HG03025 (cell line): ENCODE results near the gene PLEKHA5.

Source experiments
- ATAC-seq: cut with Tn5 transposase; IDR thresholded peaks from one replicate; pipeline ENCODE4 v1.9.1; 2021; ENCODE audit warnings: mild to moderate bottlenecking, moderate library complexity; ENCODE audit not compliant: unreplicated experiment, low FRiP score

Gene PLEKHA5

DNA sequence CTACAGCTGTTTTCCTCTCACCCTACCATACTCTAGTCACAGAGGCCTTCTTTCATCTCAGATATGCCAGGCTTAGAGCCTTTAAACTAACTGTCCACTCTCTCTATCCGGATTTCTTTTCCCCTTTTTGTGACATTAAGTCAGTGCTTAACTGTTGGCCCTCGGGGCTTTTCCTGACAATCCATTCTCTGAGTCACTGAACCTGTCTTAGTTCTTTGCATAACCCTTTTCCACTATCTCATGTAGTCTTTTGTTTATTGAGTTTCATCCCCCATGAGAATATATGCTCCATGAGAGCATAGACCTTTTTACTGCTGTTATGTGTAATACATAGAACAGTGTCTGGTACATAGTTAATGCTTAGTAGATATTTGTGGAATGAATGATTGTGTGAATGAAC lies 68.7 kb downstream of the PLEKHA5 start:
- no peak for ATAC-seq

DNA sequence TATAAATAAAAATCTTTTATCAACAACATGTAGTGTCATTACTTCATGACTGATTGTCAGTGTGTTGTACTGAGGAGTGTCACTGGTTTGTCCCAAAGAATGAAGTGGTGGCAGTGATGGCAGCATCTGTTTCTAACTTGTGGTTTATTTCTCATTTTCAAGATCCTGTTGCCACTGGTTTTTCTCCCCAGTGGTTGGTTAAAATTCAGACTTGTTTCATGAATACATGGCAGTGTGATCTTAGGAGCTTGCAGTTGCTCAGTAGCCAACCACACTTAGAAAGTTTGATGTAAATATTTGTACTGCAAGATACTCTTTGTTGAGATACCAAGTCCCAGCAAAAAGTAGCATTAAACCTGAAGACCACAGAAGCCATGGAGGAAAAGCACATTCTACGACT lies 69.8 kb downstream of the PLEKHA5 start:
- no peak for ATAC-seq

DNA sequence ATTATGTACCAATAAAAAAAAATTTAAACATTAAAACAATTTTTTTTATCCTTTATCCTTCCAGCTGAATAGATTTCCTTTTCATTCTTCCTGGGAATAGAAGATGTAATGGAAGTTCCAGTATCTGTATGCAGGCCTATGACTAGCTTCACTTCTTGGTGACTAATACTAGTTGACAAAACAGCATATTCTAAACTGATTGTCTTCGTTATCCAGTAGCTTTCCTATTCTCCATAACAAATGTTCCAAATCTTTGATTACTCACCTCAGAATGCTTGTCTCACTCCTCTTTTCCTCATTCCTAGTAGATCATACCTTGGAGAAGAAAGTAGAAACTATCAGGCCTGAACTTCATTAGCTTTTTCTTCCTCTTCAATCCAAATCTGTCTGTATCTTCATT lies 70.7 kb downstream of the PLEKHA5 start:
- no peak for ATAC-seq

DNA sequence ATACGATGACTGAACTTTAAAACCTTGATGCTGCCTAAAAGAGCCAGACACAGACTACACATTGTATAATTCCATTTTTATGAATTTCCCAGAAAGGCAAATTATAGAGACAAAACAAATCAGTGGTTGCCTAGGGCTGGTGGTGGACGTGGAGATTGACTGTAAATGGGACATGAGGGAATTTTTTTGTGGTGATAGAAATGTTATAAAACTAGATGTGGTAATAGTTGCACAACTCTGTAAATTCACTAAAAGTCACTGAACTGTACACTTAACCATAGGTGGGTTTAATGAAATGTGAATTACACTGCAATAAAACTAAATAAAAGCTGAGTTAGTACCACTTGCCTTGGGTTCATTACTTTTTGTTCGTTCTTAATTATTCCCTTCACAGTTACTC lies 72.1 kb downstream of the PLEKHA5 start:
- ATAC-seq, result no peak

DNA sequence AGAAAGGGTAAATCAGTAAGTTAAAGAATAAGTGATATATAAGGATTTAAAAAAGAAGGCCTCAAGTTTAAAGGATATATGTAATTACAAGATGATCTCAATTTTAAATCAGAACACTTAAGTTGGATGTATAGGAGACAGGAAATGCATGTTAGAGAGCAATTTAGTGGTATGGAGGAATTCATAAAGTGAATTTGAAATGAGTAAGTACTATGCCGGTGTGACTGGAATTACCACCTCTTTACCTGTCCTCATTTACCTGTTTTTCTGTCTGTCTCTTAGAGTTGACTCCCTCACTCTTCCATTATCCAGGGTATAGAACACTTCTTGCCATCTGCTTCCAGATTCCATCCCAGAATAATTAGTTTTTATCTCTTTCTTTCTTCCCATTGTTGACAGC lies 73.5 kb downstream of the PLEKHA5 start:
- no peak for ATAC-seq

DNA sequence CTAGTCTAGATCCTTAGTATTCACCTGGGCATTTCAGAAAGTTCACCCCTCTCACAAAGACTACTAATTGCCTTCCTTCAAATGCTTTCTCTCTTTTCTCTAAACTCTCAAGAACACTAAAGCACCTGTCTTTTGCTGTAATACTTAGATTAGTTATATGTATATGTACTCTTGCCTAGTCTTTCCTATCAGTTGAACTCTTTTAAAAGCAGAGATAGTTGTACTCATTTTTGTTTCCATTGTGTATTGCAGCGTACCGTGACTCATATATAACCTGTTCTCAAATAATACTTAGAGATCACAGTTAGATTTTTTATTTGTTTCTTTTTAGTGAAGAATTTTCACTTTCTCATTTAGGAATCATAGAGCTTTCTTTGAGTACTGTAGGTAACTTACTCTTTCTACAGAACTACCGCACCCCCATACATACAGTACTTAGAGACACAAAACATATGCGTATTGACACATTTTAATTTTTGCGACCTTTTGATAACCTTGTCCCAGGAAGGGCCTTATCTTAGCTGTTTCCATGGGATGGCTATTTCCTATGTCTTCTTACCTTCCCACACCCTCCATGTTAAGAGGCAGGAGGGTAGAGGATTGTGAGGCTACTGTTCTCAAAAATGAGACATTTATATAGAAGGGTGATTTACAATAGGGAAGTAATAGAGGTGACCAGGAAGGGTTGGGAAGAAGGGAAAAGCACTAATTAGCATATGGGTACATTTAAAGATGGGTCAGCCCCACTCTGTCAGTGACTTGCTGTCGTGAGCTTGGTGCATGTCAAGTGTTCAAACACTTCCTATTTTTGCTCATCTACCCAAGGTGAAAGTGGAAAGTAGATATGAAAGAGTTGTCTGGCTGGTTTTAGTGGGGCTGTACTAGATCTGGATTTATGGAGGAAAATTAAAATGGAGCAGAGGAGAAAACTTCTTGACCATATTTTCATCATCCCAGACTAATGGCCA lies 74.3 kb downstream of the PLEKHA5 start:
- no peak for ATAC-seq

DNA sequence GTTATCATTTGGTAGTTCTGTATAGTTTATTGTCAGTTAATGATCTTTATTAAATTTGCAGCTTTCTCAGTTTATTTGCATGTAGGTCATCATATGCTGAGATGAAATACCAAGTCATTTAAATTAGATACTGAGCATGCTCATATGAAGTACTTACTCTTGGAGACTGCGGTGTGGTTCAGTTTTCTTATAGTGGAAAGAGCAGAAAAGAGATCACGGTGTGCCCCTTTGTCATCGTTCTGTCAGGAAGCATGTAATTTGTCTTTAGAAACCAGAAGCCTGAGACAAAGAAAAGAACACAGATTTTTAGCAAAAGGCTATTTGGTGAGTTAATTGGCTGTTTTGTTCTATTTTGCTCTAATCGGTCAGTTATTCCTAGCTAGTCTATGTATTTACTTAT lies 75.6 kb downstream of the PLEKHA5 start:
- no peak for ATAC-seq

DNA sequence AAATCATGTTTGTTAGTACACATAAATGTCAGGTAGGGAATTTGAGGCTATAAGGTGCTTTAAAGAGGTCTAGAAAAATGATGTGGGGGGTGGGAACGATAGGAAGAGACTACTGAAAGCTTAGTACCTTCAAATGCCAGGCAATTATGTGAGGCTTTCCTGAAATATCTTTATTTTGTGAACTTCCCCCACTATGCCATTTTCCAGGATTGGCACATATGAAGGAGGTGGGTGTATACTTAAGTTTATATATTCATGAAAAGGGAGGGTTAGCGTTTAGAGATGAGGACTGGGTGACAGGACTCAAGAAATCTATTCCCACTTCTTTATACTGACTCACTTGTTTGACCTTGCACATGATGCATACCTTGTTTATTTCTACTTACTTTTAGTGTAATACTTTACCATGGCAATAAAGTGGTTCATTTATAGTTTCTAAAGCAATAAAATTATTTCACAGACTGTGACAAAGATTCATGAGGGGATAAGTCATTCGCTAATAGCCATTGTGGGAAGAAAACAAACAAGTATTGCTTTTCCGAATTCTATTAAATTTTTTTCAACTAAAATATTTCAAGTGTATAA lies 77.1 kb downstream of the PLEKHA5 start:
- ATAC-seq, result no peak

DNA sequence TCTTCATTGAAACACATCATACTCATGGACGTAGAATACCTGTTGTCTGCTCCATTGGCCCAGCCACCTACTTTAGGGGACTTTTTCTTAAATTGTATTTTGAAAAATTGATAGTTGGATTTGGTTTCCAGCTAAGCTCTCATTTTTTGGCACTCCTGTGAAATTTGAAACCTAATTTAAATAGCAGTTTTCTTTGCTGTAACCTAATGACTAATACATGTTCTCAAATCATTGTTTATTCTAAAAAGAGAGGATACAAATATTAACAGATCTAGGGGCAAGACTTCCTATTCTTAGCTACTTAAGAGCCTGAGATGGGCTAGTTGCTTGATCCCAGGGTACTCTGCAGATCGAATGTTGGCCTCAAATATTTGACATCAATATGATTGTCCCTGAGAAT lies 78.9 kb downstream of the PLEKHA5 start:
- ATAC-seq, result no peak

DNA sequence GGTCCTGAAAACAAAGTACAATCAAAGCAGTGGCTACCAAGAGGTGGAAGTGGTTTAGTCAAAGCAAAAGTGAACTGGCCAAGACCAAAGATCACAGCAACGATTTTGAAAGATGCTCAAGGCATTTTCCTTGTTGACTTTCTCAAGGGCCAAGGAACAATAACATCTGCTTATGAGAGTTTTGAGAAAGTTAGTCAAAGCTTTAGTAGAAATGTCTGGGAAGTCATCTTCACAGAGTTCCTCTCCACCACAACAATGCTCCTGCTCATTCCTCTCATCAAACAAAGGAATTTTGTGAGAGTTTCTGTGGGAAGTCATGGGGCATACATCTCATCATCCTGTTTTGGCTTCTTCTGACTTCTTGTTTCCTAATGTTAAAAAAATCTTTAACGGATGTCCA lies 80.1 kb downstream of the PLEKHA5 start:
- no peak for ATAC-seq

DNA sequence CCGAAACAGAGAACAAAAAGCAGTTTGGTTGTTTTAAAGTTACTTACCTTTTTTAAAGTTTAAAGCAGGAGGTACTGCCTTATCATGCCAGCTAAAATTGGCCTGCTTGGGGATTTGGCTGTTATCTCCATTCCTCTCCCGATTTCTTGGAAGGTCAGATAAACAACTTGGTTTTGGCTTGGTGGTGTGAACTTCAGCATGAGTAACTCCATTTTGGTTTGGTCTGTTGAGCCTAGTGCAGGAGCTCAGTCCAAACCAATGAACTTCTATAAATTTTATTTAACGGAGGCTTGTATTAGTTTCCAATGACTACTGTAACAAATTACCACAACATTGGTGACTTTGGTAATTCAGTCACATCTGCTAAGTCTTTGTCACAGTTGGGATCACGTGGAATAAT lies 82.3 kb downstream of the PLEKHA5 start:
- no peak for ATAC-seq

DNA sequence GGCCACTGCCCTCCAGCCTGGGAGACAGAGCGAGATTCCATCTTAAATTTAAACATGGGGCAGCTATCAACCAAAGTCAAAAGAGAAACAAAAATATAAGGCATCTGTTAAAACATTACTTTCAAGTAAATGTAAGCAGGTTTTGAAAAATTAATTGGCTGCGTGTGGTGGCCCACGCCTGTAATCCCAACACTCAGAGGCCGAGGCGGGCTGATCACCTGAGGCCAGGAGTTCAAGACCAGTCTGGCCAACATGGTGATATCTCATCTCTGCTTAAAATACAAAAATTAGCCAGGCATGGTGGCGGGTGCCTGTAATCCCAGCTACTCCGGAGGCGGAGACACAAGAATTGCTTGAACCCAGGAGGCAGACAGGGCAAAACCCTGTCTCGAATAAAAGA lies 82.7 kb downstream of the PLEKHA5 start:
- no peak for ATAC-seq

DNA sequence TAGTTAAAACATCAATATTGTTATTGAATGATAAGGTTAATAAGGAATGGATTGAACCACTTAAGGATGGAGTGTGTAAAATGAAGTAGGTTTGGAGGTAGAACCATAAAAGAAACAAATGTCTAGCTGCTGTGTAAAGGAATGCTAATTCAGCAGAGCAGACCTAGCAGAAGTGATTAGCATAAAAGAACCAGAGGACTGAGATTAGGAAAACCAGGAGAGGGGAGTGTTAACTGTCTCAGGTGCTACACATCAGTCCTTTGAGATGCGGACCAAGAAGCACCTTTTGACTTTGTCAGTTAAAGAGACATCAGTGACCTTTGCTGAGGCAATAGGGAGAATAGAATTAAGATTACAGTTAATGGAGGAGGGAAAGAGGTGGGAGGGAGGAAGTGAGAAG lies 84.5 kb downstream of the PLEKHA5 start:
- no peak for ATAC-seq

DNA sequence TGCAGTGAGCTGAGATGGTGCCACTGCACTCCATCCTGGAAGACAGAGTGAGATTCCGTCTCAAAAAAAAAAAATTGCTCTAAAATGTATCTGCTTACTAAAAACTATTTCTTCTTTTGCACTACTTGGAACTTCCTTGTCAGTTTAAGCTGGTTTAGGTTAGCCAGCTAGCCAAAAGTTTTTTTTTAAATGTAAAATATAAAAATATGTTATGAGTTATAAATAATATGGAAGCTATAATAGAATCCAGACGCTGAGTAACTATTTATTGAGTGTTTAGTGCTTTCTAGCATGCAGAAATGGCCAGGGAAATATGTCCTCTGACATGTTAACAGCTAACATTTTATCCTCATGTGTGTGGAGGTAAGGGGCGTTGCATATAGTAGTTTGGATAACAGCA lies 85.6 kb downstream of the PLEKHA5 start:
- no peak for ATAC-seq

DNA sequence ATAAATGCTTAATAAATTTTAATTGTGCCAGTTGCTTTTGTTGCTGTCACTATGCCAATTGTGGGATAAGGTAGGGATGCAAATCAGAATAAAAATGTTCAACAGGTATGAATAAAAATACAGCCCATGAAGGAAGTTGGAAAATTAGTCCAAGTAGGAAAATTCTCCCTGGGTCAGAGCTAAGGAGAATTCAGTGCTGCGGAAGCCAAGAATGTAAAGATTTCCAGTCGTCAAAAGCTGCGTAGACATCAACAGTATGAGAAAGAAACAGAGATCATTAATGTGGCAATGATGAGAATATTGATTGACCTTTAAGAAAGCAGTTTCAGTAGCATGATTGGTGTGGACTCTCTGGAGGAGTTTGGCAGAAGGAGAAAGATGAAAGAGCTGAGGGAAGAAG lies 87.9 kb downstream of the PLEKHA5 start:
- ATAC-seq, result no peak

DNA sequence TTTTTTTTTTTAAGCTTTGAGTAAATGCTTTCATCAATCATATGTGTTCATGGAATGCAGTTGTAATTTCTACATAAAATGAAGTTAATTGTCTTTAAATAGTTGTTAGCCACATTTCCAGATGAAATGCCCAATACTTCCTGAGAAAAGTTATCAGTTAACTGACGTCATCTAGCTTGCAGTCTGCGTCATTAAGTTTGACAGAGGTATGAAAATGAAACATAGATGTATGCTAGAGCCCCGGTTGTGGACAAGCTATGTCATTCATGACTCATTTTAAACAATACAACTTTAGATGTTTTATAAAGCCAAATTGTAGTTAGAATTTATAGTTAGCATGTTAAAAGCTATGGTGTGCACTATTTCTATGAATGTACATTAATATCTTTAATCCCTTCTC lies 90.7 kb downstream of the PLEKHA5 start:
- ATAC-seq, result no peak

DNA sequence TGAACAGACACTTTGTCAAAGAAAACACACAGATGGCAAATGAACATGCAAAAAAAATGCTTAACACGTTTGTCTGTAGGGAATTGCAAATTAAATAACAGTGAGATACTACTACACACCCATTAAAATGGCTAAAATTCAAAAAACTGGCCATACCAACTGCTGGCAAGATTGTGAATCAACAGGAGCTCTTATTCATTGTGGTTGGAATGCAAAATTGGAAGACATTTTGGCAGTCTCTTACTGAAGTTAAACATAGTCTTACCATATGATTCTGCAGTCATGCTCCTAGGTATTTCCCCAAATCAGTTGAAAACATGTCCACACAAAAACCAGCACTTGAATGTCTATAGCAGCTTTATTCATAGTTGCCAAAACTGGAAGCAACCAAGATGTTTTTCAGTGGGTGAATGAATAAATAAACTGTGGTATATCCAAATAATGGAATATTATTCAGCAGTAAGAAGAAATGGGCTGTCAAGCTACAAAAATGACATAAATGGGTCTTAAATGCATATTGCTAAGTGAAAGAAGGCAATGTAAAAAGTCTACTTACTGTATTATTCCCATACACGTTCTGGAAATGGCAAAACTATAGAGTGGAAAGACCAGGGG lies 91.4 kb downstream of the PLEKHA5 start:
- no peak for ATAC-seq

DNA sequence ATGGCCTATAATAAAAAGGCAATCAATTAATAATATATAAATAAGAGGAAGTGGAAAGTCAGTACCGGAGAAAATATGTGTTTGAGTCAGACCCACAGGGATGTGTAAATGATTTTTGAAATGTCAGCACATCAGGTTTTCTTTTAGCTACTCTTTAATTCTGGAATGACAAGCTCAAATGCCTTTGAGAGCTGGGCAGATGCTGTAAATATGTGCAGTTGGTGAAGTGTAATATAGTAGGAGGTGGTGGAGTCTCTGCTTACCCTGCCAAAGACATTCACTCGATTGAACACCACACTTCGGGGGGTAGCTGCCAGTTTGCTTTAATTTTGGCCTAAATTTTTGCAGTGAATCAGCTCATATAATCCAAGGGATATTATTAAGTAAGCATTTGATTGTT lies 93.0 kb downstream of the PLEKHA5 start:
- no peak for ATAC-seq

DNA sequence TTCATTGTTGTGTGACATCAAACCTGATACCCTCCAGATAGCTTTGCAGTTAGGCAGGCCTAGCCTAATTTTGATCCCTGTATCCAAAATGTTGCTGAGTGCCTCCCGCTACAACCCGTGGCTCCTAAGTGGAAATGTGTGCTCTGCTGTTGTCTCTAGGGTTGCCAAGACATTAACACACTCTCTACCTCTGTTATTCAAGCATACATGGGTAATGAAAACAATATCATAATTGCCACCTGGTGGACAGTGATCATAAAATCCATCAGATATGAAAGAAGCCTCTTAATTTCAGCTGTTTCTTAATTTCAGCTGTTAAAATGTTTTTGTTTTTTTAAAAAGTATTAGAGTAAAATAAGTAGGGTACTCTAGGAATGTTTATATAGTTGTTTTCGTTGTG lies 93.5 kb downstream of the PLEKHA5 start:
- ATAC-seq, result no peak

DNA sequence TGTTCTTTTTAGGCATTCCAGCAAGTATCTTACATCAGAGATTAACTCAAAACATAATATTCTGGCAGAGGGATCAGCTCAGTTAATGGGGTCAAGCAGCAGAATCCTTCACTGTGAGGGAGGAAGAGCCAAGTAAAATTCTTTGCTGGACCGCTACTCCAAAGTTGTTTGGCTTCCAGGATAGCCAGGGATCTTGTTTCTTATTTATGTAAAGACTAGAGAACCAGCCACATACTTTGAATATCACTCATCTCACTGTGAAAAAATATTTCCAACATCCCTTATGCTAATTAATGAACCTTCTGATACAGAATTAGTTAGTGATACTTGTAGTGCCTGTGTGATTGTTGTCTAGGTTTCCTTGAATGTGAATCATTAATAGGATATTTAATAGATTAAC lies 94.2 kb downstream of the PLEKHA5 start:
- no peak for ATAC-seq

DNA sequence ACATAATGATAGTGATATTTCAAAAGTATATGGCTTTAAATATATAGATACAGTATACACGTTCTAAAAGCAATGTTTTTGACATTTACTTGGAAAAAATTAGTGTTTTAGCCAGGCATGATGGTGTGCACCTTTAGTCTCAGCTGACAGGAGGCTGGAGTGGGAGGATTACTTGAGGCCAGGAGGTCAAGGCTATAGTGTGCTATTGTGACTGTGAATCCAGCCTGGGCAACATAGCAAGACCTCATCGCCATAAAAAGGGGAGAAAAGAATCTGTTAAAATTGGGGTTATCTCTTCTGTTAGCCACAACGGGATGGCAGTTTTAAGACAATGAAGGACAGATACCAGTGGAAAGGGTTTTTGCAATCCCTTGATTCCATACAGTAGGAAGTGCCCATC lies 95.2 kb downstream of the PLEKHA5 start:
- ATAC-seq, result no peak
